HepG2 (cell line): ENCODE measurements around the gene FAM161A. TPM values are rescaled to one million over a fixed set of nuclear protein-coding genes. Genes with fewer than 3 reads are reported as not detected.

Source experiments
- DMTF1 ChIP-seq: sonication (generic); formaldehyde crosslinking; IDR thresholded peaks from 2 replicates; pipeline ENCODE4 v1.4.0; 2020; ENCODE audit warnings: mild to moderate bottlenecking, missing genetic modification reagents
- FOXM1 ChIP-seq: sonication (generic); formaldehyde crosslinking; IDR thresholded peaks from 2 replicates; pipeline ENCODE4 v1.5.0; 2020; ENCODE audit warnings: missing genetic modification reagents
- FOXO4 ChIP-seq: sonication (generic); formaldehyde crosslinking; conservative IDR thresholded peaks from 2 replicates; pipeline ENCODE4 v1.8.1; 2023; ENCODE audit warnings: missing genetic modification reagents
- MIER3 ChIP-seq: IDR thresholded peaks from 2 replicates; pipeline ENCODE4 v1.6.1; 2016; ENCODE audit warnings: missing compliant biosample characterization, borderline replicate concordance
- MTA1 ChIP-seq: sonication (generic); formaldehyde crosslinking; IDR thresholded peaks from 2 replicates; pipeline ENCODE4 v1.4.0; 2020; ENCODE audit warnings: missing genetic modification reagents, mild to moderate bottlenecking, borderline replicate concordance
- NPAS2 ChIP-seq: sonication (generic); formaldehyde crosslinking; IDR thresholded peaks from 2 replicates; pipeline ENCODE4 v1.8.0; 2022; ENCODE audit warnings: mild to moderate bottlenecking, missing genetic modification reagents, borderline replicate concordance
- PAX8 ChIP-seq: sonication (generic); formaldehyde crosslinking; IDR thresholded peaks from 2 replicates; pipeline ENCODE4 v1.8.0; 2022; ENCODE audit warnings: mild to moderate bottlenecking, missing genetic modification reagents, borderline replicate concordance
- SATB2 ChIP-seq: sonication (generic); formaldehyde crosslinking; IDR thresholded peaks from 2 replicates; pipeline ENCODE4 v1.5.0; 2020; ENCODE audit warnings: missing genetic modification reagents
- ZBTB38 ChIP-seq: sonication (generic); formaldehyde crosslinking; IDR thresholded peaks from 2 replicates; pipeline ENCODE4 v1.5.1; 2020; ENCODE audit warnings: mild to moderate bottlenecking, missing genetic modification reagents
- ZFP36L1 ChIP-seq: sonication (generic); formaldehyde crosslinking; IDR thresholded peaks from 2 replicates; pipeline ENCODE4 v1.8.0; 2022; ENCODE audit warnings: mild to moderate bottlenecking, missing genetic modification reagents, moderate library complexity
- ZGPAT ChIP-seq: IDR thresholded peaks from 2 replicates; pipeline ENCODE4 v1.6.1; 2016; ENCODE audit warnings: mild to moderate bottlenecking
- ZHX2 ChIP-seq, 2 experiments: sonication (generic) in 1 of 2; formaldehyde crosslinking in 1 of 2; IDR thresholded peaks; 2 replicates each; pipeline versions ENCODE4 v1.6.1 to v1.9.0; 2014 to 2022; ENCODE audit warnings: antibody characterized with exemption in 1 of 2, borderline replicate concordance in 1 of 2, inconsistent platforms in 1 of 2, low read depth in 1 of 2, missing genetic modification reagents in 1 of 2
- ZNF432 ChIP-seq: sonication (generic); formaldehyde crosslinking; IDR thresholded peaks from 2 replicates; pipeline ENCODE4 v1.5.0; 2020; ENCODE audit warnings: missing genetic modification reagents, mild to moderate bottlenecking, borderline replicate concordance
- ZNF678 ChIP-seq: sonication (generic); formaldehyde crosslinking; IDR thresholded peaks from 2 replicates; pipeline ENCODE4 v1.4.0; 2020; ENCODE audit warnings: mild to moderate bottlenecking, missing genetic modification reagents
- ZSCAN29 ChIP-seq: sonication (generic); formaldehyde crosslinking; conservative IDR thresholded peaks from 2 replicates; pipeline ENCODE4 v1.4.0; 2020; ENCODE audit warnings: mild to moderate bottlenecking, missing genetic modification reagents
- polyA plus RNA-seq, 8 experiments: library from polyadenylated mRNA; depleted of rRNA in 3 of 8; stranded (reverse) in 7 of 8; unstranded in 1 of 8; fragments of >200 nt; fragmentation: Illumina TruSeq in 4 of 8; extraction: Trizol in 4 of 8; gene quantifications; 2 replicates each; pipeline versions ENCODE4 v1.2.1 to v1.2.3, GENCODE V29; 2011 to 2016; ENCODE audit warnings: low read depth in 4 of 8, missing spikeins in 1 of 8, mixed read lengths in 1 of 8; ENCODE audit not compliant: insufficient read depth in 1 of 8
- total RNA-seq, 5 experiments: library from RNA; depleted of rRNA; stranded (reverse); fragments of >200 nt; fragmentation: Illumina TruSeq; extraction: Trizol; gene quantifications; 2 replicates each; pipeline ENCODE4 v1.2.3, GENCODE V29; 2016; ENCODE audit warnings: low read depth in 1 of 5

FAM161A gene
- total and polyA plus RNA-seq, 2 of the 13 experiments (the other 11 are each of a cell fraction or from before 2014, with no cell fraction given) = 2.7 to 3.4 TPM

- TF ChIP-seq ZHX2 (IDR thresholded peaks at IDR 0.05; ENCODE audit: low read depth) = peak; percentile 92
- no peak for TF ChIP-seq ZHX2 (CRISPR knock-in tag; IDR thresholded peaks at IDR 0.05; ENCODE audit: borderline replicate concordance)
- TF ChIP-seq ZSCAN29 (CRISPR knock-in tag) = peak; percentile 88
- TF ChIP-seq DMTF1 (CRISPR knock-in tag) = peak; percentile 94; the same call in 1 of the 2 replicates
- peak; percentile 98 for TF ChIP-seq ZBTB38 (CRISPR knock-in tag)
- TF ChIP-seq ZNF678 = peak; percentile 96
- peak; percentile 94 for TF ChIP-seq ZFP36L1 (CRISPR knock-in tag)
- no peak for TF ChIP-seq FOXO4
- TF ChIP-seq PAX8 (CRISPR knock-in tag) = peak; percentile 97; the same call in 1 of the 2 replicates
- TF ChIP-seq SATB2 (CRISPR knock-in tag) = peak; percentile 79; the same call in 1 of the 2 replicates
- TF ChIP-seq MIER3 (CRISPR knock-in tag) = peak; percentile 95
- peak; percentile 98 for TF ChIP-seq ZGPAT (CRISPR knock-in tag)
- TF ChIP-seq NPAS2 (CRISPR knock-in tag) = no peak
- no peak for TF ChIP-seq ZNF432 (CRISPR knock-in tag)
- peak; percentile 97; the same call in 1 of the 2 replicates for TF ChIP-seq MTA1 (CRISPR knock-in tag)
- TF ChIP-seq FOXM1 = peak; percentile 26; the same call in 1 of the 2 replicates
Measured at GRCh38 chr2:61888267-61889055, 34.6 kb upstream of the FAM161A start, which contains the start of gene CCT4 (continued).
